RKO (cell line): ENCODE data around the gene TEKT3.
A peak's percentile ranks its signal among the peaks of the same experiment; 100 is the strongest.

Experiments
- DNase-seq: peaks from one replicate; pipeline ENCODE4 v3.0.0-alpha.2; 2016; ENCODE audit warnings: low spot score

TEKT3 gene

GRCh38 chr17:15350777-15351477 is 9.5 kb upstream of the TEKT3 start:
- DNase-seq: no peak

GRCh38 chr17:15349119-15349518 is 7.7 kb upstream of the TEKT3 start:
- peak; percentile 27 for DNase-seq

GRCh38 chr17:15348021-15348420 is 6.6 kb upstream of the TEKT3 start:
- DNase-seq: no peak

GRCh38 chr17:15346066-15346595 is 4.7 kb upstream of the TEKT3 start:
- no peak for DNase-seq

- DNase-seq: no peak
These were observed 2.4 kb upstream of the TEKT3 start for GRCh38 chr17:15343749-15344148.

GRCh38 chr17:15342460-15342859 is 1.1 kb upstream of the TEKT3 start:
- DNase-seq: no peak

GRCh38 chr17:15341966-15342365 is 569 bp upstream of the TEKT3 start:
- no peak for DNase-seq

GRCh38 chr17:15340966-15341365 is 431 bp downstream of the TEKT3 start:
- DNase-seq: no peak

GRCh38 chr17:15335446-15335845 is 6.0 kb downstream of the TEKT3 start:
- DNase-seq: no peak

- DNase-seq: no peak
These were observed 7.1 kb downstream of the TEKT3 start for GRCh38 chr17:15334266-15334665.

- DNase-seq: no peak
These were observed 9.1 kb downstream of the TEKT3 start for GRCh38 chr17:15332338-15332737.

GRCh38 chr17:15323131-15323530 is 18.3 kb downstream of the TEKT3 start:
- DNase-seq: no peak

- no peak for DNase-seq
These were observed 19.7 kb downstream of the TEKT3 start for GRCh38 chr17:15321556-15322251.

GRCh38 chr17:15319452-15320010 is 21.9 kb downstream of the TEKT3 start:
- no peak for DNase-seq

GRCh38 chr17:15311996-15312395 is 29.4 kb downstream of the TEKT3 start:
- DNase-seq: no peak

GRCh38 chr17:15309793-15310192 is 31.6 kb downstream of the TEKT3 start:
- no peak for DNase-seq

GRCh38 chr17:15309236-15309635 is 32.2 kb downstream of the TEKT3 start:
- DNase-seq: no peak

GRCh38 chr17:15308758-15309157 is 32.6 kb downstream of the TEKT3 start:
- DNase-seq: no peak

GRCh38 chr17:15307710-15308111 is 33.7 kb downstream of the TEKT3 start:
- no peak for DNase-seq

- no peak for DNase-seq
These were observed 37.5 kb downstream of the TEKT3 start for GRCh38 chr17:15303851-15304250.

GRCh38 chr17:15303268-15303667 is 38.1 kb downstream of the TEKT3 start:
- DNase-seq: no peak

- no peak for DNase-seq
These were observed 39.6 kb downstream of the TEKT3 start for GRCh38 chr17:15301845-15302244.

GRCh38 chr17:15298176-15298575 is 43.2 kb downstream of the TEKT3 start:
- peak; percentile 45 for DNase-seq
